Spleen (tissue), 7 donors: Measurements from ENCODE around the gene DEAF1.

Experiments
- POLR2A ChIP-seq, 3 donors: fragments of 450-650 bp; IDR thresholded peaks; one replicate each; pipeline ENCODE4 v1.5.1; 2017; ENCODE audit warnings: antibody characterized with exemption in 3 of 3, mild to moderate bottlenecking in 1 of 3
- POLR2AphosphoS5 ChIP-seq, 3 donors: sonication (generic); formaldehyde crosslinking; IDR thresholded peaks; one replicate each; pipeline ENCODE4 v1.5.1; 2017; ENCODE audit warnings: antibody characterized with exemption in 3 of 3
- TF ChIP-seq, protein P1 (sequence below), 11 experiments: fragments of 200-600 bp in 7 of 11; fragments of 450-650 bp in 4 of 11; sonication (generic) in 4 of 11; IDR thresholded peaks in 8 of 11; conservative IDR thresholded peaks in 3 of 11; 1 replicate in 7 of 11; 2 replicates in 4 of 11; pipeline versions ENCODE4 v1.4.0 to v1.8.0; 2016 to 2021; ENCODE audit warnings: antibody characterized with exemption in 11 of 11, inconsistent platforms in 4 of 11, mild to moderate bottlenecking in 1 of 11
- donor health status: DM: no; HTN: no; CAD: no; lungs with moderate emphysema.
- donor health status: DM: no; HTN: no; CAD: no.
- donor health status: DM: no; HTN: no; CAD: no.

GRCh38 chr11:616320-617198, 78.5 kb downstream of the DEAF1 start:
- TF ChIP-seq POLR2A (IDR thresholded peaks at IDR 0.05) (no peak), POLR2AphosphoS5 (IDR thresholded peaks at IDR 0.05) (peak in 1 of 3 donors; percentile 63)
- TF ChIP-seq, protein P1, sequence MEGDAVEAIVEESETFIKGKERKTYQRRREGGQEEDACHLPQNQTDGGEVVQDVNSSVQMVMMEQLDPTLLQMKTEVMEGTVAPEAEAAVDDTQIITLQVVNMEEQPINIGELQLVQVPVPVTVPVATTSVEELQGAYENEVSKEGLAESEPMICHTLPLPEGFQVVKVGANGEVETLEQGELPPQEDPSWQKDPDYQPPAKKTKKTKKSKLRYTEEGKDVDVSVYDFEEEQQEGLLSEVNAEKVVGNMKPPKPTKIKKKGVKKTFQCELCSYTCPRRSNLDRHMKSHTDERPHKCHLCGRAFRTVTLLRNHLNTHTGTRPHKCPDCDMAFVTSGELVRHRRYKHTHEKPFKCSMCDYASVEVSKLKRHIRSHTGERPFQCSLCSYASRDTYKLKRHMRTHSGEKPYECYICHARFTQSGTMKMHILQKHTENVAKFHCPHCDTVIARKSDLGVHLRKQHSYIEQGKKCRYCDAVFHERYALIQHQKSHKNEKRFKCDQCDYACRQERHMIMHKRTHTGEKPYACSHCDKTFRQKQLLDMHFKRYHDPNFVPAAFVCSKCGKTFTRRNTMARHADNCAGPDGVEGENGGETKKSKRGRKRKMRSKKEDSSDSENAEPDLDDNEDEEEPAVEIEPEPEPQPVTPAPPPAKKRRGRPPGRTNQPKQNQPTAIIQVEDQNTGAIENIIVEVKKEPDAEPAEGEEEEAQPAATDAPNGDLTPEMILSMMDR (IDR thresholded peaks at IDR 0.05 in 8 of 11, conservative IDR thresholded peaks at IDR 0.05 in 3 of 11), result no peak
